Measurements from ENCODE around the gene NCOR2.

Gene NCOR2

DNA sequence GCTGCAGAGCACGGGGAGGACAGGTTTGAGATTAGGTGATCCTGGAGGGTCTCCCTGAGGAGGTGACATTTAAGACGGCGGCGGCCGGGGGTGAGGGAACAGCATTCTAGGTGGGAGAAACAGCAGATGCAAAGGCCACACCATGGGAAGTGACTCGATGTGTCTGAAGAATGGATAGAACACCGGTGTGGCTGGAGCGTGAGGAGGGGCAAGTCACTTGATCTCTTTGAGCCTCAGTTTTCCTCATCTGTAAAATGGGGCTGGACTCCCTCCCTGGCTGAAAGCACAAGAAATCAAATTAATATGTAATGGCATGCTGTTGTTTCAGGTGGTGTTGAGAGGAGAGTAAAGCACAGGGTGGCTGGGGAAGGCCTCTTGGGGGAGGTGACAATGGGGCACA, 10.0 kb upstream of the NCOR2 start:
- DNase-seq (ENCODE audit: low read depth, low spot score), result no peak

DNA sequence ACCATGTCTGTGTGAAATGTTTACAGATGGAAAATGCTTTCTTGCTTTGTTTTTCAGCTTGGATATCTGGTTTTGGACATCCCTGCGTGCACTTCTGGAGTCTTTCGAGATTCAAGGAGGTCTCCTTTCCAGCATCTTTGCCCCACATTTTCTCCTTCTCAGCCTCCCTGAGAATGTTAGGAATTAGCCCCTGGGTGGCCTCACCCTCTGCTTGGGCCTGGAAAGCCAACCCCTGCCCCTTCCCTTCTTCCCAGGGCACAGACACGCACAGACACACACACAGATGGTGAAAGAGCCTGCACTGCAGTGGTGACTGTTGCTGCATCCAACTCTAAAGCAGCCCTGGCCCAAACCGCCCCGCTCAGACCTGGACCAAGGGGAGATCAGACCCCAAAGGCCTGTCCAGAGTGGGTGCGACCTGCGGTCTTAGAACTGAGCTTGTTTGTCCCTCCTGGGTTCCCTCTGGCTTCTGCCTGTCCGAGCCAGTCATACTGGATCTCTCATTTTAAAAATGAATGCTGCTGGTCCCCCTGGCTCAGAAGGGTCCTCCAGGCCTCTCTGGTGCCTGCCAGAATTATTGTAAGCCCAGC, 8.7 kb upstream of the NCOR2 start:
- DNase-seq (ENCODE audit: low read depth, low spot score), result no peak

DNA sequence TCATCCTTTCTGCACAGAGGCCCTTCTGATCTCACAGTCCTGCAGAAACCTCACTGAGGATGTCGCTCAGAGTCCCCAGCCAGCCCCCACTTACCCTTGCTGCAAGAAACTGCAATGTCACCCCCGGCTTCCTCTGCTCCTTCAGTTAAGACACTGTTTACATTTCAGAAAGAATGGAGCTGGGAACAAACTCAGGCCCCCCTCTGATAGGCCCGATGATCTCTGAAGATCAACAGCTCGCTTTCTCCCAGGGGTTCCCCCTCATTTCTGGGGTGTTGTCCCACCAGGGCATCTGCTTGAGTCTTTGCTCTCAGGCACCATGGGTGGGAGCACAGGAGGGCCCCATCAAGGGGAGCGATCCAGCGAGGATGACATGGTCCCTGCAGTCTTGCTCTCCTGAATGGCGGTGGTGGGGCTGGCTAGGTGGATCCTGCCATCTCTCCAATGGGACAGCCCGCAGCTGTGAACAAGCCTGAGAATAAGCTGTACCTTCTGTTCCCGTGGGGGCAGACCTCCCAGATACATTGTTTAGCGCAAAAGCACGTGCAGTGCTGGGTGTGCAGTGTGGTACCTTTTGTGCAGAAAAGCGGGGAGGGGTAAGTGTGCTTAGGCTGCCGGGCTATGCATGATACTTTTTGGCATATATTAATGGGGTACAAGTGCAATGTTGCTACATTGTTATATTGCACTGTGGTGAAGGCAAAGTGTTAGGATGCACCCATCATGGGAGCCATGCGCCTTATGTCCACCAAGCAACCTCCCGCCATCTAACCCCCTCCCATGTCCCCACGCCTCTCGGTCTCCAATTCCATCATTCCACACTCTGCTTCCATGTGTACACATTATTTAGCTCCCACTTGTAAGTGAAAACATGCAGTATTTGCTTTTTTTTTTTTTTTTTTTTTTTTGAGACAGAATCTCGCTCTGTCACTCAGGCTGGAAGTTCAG, 6.7 kb upstream of the NCOR2 start:
- DNase-seq (ENCODE audit: low read depth, low spot score), result no peak

DNA sequence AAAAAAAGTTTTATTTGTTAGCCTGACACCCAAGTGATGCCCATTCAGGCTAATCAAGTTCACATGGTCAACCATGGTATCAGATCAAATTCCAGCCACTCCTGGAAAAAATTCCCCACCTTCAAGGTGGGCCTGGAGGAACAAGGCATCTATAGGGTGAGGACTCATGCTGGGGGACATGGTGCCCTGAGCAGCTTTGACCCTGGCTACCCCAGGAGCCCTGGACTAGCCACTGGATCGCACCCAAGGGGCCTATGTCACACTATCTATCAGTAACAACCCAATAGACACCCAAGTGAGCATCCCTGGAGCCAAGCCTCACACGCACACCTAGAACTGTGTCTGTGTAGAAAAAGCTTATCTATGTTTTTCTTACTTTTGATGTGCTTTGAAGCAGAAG, 4.1 kb upstream of the NCOR2 start:
- no peak for DNase-seq (ENCODE audit: low read depth, low spot score)

DNA sequence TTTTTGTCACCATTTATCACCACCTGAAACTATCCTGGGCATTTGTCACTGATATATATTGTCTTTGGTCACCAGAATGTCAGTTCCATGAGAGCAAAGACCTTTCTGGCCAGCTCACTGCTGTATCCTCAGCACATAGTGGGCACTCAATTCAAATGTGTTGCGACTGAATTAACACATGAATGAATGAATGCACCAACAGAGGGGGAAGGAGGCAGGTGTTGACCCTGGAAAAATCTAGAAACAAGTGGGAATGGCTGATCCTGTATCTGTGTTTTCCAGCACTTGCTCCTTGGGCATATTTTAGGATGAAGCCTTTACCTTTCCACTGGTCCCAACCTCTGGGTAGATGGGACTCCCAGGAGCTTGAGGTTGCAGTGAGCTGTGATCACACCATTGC, 3.4 kb upstream of the NCOR2 start:
- DNase-seq (ENCODE audit: low read depth, low spot score), result no peak

DNA sequence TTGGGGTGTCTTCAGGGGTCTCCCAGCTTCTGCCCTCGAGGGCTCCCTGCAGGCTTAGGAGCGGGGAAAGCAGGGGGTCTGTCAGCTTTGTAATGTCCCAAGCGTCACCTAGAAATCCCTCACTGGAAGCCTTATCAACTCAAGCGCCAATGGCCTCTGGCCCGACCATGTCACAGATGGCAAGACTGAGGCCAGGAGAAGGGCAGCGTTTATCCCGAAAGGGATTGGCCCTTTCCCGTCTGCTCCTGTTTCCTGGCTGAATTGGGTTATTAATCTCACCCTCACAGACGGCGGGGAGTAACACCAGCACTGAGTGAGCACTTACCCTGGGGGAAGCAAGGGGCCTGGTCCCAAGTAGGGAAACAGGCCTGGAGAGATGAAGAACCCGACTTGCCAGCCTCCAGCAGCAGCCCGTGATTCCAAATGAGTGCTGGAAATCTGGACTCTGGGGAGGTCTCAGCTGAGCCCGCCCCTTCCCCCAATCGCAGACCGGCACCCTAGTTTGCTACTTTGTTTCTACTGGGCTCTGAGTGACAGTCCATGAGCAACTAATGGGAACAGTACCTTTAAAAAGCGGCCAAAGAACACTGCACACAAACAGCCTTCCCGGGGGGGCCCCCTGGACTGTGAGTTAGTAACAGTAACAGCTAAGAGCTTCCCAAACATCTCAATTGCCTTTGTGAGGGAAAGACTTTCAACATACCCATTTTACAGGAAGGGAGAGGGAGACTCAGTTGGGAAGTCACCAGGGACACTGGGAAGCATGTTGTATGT, 2.1 kb upstream of the NCOR2 start:
- no peak for DNase-seq (ENCODE audit: low read depth, low spot score)

DNA sequence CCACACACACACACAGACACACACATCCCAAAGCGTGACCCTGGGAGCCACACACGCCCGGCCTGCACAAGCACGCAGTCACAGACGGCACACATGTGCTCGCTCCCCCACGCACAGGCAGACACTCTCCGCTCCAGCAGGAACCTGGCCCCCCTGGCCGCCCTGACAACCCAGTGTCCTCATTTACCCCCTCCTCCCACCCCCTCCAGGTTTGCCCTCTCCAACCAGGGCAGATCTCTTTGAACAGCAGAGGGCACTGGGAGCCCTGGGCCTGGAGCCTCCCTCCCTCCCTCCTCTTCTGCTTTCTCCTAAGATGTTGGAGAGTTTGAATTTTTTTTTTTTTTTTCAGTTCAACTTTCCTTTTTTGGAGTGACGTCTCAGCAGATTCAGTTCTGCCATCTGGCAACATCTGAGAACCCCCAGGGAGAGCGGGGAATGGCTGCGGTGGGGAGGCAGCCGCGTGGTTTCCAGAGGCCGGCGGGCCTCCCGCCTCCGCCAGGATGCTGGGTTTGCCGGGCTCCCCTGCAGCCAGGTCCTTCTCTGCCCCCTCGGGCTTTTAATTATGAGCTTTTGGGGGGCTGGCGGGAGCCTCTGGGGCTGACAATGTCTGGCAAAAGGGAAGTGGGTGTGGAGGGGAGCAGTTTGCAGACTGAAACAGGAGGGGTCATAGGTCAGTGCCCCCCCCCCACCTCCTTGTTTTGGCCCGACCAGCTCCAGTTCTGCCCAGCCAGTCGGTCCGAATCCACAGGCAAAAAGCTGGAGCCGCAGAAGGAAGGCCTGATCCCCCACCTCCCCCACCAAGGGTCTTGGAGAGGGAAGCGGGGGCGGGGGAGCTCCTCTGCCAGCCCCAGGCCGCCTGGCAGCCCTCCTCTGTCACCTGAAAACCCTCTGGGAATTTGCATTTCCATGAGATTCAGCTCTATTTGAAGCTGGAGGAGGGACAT, 1.3 kb upstream of the NCOR2 start:
- DNase-seq (ENCODE audit: low read depth, low spot score), result no peak

DNA sequence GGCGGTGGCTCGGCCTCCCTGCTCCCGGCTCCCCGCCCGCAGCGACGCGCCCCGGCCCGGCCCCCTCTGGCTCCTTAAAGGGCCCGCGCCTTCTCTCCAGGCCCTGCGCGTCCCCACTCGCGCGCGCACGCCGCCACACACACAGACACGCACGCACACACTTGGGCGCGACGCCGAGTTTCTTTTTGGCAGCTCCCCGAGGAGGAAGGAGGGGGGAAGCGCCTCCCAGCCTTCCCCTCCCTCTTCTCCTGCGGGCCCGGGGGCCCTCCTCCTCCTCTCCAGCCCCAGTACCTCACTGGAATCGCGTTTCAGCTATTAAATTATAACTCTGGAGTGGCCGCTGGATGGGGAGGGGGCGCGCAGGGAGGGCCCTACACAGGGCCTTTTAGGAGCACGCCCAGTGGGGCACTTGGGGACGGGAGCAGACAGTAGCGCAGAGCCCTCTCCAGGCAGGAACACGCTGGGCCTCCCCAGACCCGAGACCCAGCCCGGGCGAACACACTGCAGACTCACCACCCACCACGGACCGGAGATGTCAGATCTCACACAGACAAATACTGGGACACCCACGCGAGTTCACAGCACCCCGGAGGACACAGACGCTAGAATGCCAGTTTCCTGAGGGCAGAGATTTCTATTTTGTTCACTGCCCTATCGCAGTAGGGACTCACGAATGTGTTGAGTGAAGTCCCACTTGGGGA, 411 bp upstream of the NCOR2 start:
- DNase-seq (ENCODE audit: low read depth, low spot score), result no peak

DNA sequence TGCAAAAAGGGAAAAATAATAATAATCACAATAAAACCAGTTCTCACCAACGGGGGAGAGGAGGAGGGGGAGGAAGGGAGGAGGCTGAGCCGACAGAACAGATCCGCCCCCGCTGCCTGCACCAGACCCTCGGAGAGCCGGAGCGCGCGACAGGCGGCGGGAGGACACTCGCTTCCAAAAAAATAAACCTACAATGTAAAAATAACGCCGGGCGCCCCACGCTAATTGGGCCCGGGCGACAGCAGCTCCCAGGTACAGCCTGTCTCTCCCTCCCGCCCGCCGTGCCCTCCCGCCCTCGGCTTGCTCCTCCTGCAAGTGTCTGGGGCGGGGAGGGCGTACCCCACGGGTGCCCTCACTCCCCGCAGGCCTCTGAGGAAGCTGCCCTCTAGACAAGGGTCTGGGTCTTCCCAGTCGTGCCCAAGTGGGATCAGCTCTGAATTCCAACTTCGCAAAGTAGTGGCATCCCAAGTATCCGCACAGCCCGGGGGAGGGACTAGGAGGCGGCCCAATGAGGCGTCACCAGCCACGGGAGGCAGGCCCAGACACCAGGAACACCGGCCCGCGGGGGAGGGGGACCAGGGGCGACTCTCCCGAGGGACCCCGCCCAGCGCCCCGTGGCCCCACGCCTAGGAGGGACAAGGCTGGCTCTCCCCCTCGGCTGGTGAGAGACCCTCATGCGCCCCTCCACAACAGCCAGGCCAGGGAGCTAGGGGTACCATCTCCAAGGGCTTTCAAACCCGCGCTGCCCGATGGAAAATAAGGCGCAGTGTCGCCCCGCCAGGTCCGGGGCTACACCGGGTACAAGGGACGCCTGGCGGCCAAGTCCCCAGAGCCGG, 1.0 kb downstream of the NCOR2 start:
- no peak for DNase-seq (ENCODE audit: low read depth, low spot score)

DNA sequence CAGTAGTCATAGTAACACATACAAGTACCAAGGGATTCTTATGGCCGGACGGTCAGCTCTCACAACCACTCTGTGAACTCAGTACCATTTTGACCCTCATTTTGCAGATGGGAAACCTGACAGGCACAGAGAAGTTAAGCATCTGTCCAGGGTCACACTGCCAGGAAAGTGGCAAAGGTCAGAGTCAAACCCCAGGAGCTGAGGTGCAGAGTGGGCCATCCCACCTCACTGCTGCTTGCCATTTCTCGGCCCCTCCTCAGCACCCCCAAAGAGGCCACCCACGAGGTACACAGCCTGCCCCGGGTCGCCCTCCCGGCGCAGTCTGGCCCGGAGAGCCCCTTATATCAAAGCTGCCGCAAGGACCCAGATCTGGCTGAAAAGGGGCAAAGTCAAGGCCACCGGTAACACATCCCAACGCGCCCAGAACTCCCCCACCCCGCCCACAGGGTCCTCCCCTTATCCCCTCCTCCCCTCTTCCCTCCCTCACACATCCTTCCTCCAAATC, 1.7 kb downstream of the NCOR2 start:
- DNase-seq (ENCODE audit: low read depth, low spot score), result no peak

DNA sequence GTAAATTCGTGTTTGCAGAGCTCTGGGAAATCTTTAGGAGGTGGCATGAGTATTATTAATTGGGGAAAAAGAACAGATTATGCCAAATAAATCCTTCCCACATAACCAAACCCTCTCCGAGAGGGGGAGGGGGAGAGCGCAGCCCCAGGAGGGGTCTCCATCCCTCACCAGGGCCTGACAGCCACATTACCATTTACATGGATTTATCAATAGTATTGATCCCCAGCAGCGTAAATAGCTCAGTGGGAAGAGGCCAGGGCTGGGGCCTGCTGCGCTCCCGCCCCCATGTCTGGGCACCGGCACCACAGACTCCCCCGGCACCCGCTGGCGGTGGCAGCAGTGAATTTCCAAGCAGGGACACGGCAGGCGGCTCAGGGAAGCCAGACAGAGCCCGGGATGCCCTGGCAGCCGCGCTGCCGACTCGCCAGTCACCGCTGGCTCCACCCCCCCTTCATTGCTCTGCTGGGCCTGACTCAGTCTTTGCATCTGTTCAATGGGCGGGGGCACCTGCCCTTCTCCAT, 2.4 kb downstream of the NCOR2 start:
- DNase-seq (ENCODE audit: low read depth, low spot score), result no peak

DNA sequence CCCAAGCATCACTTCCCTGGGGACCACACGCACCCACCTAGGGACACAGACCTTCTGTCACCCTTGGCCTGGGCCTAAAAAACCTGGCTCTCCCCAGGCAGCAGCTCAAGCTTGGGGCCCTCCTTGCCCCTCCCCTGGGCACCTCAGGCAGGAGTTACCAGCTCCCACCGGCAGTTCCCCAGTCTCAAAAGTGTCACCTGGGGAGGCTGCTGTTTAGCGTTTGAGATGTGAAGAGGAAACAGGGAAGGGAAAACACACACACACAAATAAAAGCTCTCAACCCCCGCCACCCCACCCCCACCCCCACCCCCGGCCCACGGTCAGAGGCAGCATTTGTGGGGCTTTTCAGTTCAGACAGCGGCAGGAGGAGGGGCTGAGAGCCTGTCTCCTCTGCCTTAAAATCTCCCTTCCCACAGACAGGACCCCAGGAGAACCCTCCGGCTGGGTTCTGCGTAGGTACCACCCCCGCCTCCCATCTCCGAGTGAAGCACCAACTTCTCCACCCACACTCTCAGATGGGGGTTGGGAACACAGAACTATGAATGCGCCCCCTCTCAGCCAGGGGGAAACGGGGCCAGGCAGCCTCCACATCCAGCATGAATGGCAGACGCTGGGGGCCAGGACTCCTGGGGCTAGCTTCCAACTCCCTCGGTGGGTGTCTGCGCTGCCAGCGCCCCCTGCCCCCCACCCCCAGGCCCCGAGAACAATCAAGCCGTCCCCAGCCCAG, 3.0 kb downstream of the NCOR2 start:
- no peak for DNase-seq (ENCODE audit: low read depth, low spot score)

DNA sequence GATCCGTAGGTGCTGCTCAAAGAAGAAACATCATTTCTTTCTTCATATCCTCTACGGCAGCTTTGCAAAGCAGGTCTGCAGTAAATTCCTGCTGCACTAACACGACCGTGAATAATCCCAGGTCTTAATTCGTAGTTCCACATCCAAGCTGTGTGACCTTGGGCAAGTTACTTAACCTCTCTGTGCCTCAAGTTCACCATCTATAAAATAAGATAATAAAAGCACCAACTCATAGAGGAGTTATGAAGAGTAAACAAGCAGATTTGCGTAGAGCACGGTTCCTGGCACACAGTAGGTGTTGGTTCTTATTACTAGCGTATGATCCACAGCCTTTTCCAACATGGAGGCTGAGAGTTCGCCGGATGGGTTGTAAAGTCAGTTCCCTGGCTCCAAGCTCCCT, 3.6 kb downstream of the NCOR2 start:
- DNase-seq (ENCODE audit: low read depth, low spot score), result no peak

DNA sequence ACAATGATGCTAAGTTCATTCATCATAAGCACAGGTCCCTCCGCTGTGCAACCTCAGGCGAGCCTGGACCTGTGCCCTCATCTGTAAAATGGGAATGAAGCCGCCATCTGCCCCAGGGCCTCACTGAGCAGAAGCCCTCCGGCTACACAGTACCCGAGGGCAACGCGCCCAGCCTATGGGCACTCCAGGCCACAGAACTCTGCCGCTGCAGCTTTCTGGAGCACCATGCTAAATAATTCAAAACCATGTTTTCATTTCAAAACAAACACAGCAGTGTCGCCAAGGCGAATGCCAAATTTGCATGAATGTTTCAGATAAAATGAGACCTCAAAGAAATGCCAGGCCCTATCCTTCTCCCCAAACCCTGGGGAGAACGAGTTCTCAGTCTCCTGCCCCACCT, 4.0 kb downstream of the NCOR2 start:
- DNase-seq (ENCODE audit: low read depth, low spot score), result no peak

DNA sequence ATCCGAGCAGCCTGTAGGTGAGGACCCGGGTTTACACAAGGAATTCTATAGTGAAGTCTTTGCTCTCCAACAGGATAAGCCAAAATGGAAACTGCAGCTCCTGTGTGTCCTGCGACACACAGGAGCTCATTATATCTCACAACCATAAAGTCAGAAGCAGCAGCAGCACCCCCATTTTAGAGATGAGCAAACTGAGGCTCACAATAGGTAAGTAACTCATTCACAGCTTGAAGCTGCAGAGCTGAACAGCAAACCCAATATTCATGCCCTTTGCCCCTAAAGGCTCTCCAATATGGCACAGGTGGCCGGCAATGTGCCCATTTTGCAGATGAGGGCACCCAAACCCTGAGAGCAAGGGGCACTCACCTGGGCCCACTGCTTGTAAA, 4.6 kb downstream of the NCOR2 start:
- no peak for DNase-seq (ENCODE audit: low read depth, low spot score)

DNA sequence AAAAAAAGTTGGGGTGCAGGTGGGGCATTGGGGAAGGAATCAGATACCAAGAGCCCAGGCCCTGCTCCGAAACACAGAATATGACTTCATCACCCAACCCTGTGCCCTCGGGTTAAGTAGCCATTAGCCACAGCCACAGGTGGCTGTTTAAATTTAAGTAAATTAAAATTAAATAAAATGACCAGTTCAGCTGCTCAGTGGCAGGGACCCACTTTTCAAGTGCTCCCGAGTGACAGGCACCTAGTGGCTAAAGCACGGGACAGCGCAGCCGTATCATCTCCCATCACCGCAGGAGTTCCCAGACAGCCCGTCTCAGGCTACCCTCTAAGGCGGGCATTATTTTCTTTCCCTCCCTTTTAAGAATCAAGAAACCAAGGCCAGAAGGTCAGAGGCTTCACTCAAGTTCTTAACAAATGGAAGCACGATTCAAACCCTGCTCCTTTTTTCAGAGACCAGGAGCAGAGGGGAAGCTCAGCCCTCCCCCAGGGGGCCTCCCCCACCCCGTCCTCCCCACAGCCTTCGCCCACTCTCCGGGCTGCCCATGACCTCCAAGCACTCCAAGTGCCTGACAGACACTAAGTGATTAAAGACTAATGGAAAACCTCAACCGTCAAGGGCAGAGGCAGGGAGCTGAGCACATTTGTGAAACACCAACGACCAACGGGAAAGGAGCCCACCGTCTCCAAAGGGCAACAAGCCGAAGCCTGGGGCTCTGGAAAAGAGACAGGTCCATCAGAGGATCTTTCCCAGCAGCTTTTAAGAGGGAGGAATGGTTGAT, 5.2 kb downstream of the NCOR2 start:
- no peak for DNase-seq (ENCODE audit: low read depth, low spot score)

DNA sequence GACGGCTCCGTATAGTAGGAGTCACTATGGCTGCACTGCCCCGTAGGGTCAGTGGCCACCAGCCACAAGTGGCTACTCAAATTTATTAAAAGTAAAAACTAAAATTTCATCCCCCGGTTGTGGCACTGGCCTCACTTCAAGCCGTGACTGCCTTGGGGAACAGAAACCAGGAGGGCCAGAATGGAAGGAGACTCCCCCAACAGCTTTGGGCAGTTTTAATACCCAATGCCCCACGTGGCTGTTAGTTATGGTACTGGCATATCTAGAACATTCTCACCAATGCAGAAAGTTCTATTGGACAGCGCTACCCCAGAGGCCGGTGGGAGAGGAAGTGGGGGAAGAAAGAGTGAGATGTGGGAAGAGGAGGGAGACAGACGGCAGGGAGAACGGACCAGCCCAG, 6.2 kb downstream of the NCOR2 start:
- no peak for DNase-seq (ENCODE audit: low read depth, low spot score)
